ENCODE measurements around the gene APOBEC4.
"Not testable (repeated sequence)": the region's sequence is repeated elsewhere in the genome, so short reads cannot be mapped to it uniquely, and the experiment has no call there.

The APOBEC4 gene

GRCh38 chr1:183633676-183634343 lies 19.3 kb downstream of the APOBEC4 start:
- DNase-seq (ENCODE audit: low read depth): peak; percentile 16

- DNase-seq (ENCODE audit: low read depth): no peak
Observed at GRCh38 chr1:183632964-183633363, 20.2 kb downstream of the APOBEC4 start.

DNA sequence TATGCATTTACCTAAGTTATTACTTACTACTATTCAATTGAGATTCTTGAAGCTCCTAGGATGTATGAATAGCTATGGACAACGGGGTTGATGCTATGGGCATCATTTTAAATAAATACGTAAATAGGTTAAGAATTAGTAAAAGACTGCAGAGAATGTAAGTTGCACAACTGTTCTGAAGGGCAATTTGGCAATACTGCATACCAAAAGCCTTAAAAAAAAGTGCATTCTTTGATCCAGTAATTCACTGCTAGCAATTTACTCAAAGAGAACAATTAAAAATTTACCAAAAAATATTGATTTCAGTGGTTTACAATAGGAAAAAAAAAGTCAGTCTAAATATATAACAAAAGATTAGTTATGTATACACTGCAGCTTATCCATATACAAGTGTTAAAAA lies 21.0 kb downstream of the APOBEC4 start:
- DNase-seq (ENCODE audit: low read depth): no peak

DNA sequence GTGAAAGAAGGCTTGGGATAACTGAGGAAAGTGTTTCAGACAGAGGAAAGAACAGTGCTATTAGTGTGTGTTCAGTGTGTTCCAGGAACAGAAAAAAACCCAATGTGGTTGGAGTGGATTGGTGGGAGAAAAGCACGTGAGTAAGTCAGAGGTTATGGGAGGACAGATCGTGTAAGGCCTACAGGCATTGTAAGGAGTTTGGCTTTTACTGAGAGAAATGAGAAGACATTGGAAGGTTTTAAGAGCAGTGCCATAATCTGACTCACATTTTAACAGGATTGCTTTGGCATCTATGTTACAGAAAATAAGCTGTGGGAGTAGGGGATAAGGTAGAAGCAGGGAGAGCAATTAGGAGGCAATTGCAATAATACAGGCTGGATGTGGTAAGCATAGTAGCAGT lies 22.4 kb downstream of the APOBEC4 start:
- DNase-seq (ENCODE audit: low read depth): no peak

GRCh38 chr1:183628537-183628936 lies 24.6 kb downstream of the APOBEC4 start:
- DNase-seq (ENCODE audit: low read depth): no peak

DNA sequence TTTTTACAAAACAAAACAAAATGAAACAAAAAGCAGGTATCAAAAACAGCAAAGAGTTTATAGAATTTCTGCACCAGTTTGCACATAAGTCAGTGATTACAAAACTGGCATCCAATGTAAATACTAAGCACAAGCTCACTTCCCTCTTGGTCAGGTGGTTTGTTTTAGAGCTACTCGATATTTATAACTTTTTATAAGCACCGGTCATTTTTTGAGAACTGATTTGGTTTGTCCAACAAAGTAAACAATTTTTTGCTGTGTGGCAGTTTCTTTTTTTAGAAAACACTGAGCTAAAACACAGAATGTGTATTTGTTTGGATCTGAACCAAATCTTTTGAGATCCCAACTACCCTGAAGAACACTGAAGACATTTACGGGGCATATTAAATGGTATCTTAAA lies 26.9 kb downstream of the APOBEC4 start:
- DNase-seq (ENCODE audit: low read depth): not testable (repeated sequence)

DNA sequence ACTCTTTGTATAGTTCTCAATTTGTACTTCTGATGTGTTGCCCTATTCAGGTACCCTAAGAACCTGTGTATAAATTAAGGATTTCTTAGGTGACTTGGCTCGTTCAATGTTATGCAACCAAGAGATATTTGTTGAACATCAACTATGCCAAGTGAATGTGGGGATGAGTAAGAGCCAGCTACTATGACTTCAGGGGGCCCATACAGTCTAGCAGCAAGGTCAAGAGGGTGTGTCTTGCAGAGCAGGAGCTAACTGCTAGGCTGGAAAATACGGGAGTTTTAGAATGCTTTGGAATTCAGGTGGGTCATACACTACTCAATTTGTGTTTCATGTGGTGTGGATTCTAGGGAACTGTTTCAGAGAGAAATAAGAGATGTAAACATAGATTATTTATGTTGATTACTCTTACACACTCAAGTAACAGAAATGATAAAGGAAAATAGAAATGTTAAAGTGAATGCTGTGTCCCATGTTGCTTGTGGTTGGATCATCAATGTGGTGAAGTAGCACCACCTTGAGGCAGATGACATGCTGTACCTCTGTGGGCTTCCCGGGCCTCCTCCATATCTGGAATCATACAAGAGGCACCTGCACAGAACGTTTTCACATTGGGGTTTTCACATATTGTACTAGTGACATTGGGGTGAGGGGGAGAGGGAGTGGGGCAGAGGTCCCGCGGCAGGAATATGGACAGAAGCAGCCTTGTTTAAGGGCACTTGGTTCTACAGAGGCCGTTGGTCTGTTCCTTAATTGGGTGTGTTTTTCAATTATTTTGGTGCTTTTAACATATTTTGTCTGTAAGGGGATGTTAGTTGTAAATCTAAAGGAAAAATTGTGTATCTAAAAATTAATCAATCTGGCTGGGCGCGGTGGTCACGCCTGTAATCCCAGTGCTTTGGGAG lies 30.0 kb downstream of the APOBEC4 start:
- DNase-seq (ENCODE audit: low read depth): peak; percentile 8

DNA sequence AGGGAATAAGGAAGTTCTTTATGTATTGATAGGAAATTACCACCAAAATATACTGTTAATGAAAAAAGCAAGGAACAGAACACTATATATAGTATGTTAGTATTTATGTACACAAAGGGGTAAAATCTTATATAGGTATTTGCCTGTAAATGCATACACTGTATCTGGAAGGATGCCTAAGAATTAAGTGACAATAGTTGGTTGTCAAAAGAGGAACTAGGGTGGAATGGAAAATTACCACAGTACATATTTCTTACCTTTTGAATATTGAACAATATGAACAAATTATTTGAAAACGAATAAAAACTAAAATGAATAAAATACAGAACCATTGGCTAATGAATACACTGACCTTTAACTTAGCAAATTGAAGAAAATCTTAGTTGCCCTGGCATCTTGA lies 31.1 kb downstream of the APOBEC4 start:
- no peak for DNase-seq (ENCODE audit: low read depth)

- DNase-seq (ENCODE audit: low read depth): no peak
Observed at GRCh38 chr1:183620311-183620710, 32.8 kb downstream of the APOBEC4 start.

- DNase-seq (ENCODE audit: low read depth): no peak
Observed at GRCh38 chr1:183619781-183620180, 33.3 kb downstream of the APOBEC4 start.

DNA sequence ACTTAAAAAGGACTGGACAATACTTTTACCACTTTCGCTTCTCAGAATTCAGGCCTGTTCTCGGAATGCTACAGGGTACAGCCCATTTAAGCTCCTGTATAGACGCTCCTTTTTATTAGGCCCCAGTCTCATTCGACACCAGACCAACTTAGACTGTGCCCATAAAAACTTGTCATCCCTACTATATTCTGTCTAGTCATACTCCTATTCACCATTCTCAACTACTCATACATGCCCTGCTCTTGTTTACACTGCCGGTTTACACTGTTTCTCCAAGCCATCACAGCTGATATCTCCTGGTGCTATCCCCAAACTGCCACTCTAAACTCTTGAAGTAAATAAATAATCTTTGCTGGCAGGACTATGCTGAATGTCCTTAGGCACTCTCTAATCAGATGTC lies 34.9 kb downstream of the APOBEC4 start:
- DNase-seq (ENCODE audit: low read depth): not testable (repeated sequence)

DNA sequence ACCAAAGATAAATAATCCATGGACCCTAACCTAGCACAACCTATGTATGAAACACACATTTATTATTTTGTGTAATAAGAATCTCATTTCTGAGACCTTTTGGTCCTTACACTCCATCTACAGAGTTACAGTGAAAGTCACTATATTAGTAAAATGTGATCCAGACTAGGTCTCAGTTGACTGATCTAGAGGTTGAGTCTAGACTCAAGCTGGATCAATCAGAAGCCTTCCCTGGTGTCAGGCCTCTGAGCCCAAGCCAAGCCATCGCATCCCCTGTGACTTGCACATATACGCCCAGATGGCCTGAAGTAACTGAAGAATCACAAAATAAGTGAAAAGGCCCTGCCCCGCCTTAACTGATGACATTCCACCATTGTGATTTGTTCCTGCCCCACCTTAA lies 40.1 kb downstream of the APOBEC4 start:
- DNase-seq (ENCODE audit: low read depth): not testable (repeated sequence)

DNA sequence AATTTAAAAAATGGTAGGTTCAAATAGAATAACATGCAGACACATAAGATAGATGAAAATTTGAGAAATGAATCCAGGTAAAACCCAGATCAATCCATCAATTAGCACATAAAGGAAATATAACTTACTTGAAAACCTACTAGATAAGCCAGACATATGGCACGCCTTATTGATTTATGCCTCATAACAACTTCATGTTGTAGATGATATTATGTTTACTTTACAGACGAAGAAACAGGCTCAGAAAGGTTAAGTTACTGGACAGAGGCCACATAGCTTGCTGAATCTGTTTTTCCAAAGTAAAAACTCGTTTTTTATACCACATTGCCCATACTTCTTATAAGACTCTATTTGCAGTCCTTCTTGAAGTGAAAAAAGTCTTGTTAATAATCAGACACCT lies 40.7 kb downstream of the APOBEC4 start:
- DNase-seq (ENCODE audit: low read depth): no peak

- DNase-seq (ENCODE audit: low read depth): no peak
Observed at GRCh38 chr1:183611021-183611420, 42.1 kb downstream of the APOBEC4 start.

GRCh38 chr1:183609759-183610452 lies 43.2 kb downstream of the APOBEC4 start:
- DNase-seq (ENCODE audit: low read depth): no peak

GRCh38 chr1:183609313-183609712 lies 43.8 kb downstream of the APOBEC4 start:
- DNase-seq (ENCODE audit: low read depth): no peak

GRCh38 chr1:183607322-183607980 lies 45.7 kb downstream of the APOBEC4 start:
- no peak for DNase-seq (ENCODE audit: low read depth)

GRCh38 chr1:183605904-183606303 lies 47.2 kb downstream of the APOBEC4 start:
- no peak for DNase-seq (ENCODE audit: low read depth)

GRCh38 chr1:183604815-183605214 lies 48.3 kb downstream of the APOBEC4 start:
- DNase-seq (ENCODE audit: low read depth): no peak

DNA sequence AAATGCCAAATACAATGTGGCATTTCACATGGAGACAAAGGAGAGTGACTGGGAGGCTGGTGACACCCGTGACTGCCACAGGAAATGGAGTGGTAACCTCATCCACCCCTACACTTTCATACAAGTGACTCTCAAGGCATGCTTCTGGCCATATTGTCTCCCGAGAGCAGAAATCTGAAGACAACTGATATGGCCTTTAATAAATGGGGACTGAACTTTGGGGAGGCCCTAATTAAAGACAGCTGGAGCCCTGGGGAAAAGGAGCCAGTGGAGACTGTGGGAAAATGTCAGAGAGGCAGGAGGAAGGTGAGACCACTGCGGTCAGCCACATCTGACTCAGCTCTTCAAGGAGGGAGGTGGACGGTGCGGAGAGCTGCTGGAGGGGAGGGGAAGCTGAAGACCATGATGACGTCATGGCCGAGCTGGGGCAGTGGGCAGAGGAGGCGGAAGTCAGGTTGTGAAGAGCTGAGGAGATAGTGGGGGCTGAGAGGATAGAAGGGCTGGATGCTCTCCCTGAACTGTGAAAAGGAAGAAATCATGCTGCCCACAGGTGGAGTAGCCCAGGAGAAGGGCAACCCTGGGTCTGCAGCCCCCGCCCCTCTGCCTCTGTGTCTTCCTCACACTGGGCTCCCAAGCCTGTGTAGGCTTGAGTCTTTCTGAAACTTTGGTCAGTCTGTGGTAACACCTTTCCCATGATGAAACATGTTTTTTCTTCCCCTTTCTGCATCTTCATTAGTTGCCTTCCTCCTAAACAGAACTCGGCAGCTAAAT lies 48.9 kb downstream of the APOBEC4 start:
- no peak for DNase-seq (ENCODE audit: low read depth)

DNA sequence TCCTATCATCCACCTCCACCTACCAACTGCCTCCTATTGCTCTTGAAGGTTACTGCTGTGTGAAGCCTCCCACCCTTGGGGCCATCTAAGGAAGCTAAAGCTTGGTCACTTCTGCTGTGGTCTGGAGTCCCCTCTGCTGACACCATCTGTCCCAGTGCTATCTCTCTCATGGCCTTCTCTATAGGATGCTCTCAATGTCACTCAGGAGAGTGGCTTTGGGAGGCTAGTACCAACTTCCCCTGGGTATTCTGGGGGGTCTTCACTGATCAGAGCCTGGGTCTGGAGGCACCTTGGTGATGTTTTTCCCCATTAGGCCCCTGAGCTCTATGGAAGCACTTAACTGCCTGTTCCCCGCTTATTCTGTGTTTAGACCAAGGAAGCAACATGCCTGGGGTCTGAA lies 50.6 kb downstream of the APOBEC4 start:
- no peak for DNase-seq (ENCODE audit: low read depth)

DNA sequence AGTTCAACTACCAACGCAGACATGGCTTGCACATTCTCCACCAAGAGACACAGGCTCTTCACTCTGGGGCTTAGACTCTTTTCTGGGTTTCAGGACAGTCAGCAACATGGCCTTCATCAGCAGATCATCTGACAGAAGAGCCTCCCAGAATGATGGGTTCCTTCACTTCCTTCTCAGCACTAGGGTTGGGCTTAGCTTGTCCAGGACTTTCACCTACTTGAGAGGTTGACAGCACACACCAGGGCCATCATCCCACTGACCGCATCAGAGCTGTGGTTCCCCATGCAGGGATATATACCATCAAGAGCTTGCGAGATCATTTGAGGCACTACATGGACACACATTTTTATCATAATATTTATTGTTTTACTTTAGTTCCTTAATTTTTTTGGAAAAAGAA lies 52.5 kb downstream of the APOBEC4 start:
- DNase-seq (ENCODE audit: low read depth): no peak
